ENCODE results near the gene C6.
A peak's percentile ranks its signal among the peaks of the same experiment; 100 is the strongest.
"Not testable (repeated sequence)": the region's sequence is repeated elsewhere in the genome, so short reads cannot be mapped to it uniquely, and the experiment has no call there.

The C6 gene

GRCh38 chr5:41196197-41196596, 17.1 kb downstream of the C6 start:
- DNase-seq = no peak

GRCh38 chr5:41195228-41195627, 18.1 kb downstream of the C6 start:
- DNase-seq = no peak

GRCh38 chr5:41194339-41194738, 19.0 kb downstream of the C6 start:
- no peak for DNase-seq

GRCh38 chr5:41193456-41194205, 19.7 kb downstream of the C6 start:
- peak; percentile 66 for DNase-seq

- DNase-seq = no peak
Measured at GRCh38 chr5:41191249-41191648, 22.1 kb downstream of the C6 start.

- no peak for DNase-seq
Measured at GRCh38 chr5:41186143-41186542, 27.2 kb downstream of the C6 start.

- DNase-seq = not testable (repeated sequence)
Measured at GRCh38 chr5:41183331-41183730, 30.0 kb downstream of the C6 start.

GRCh38 chr5:41182666-41183065, 30.7 kb downstream of the C6 start:
- no peak for DNase-seq

GRCh38 chr5:41181691-41182564, 31.4 kb downstream of the C6 start:
- DNase-seq = no peak

GRCh38 chr5:41176952-41177351, 36.4 kb downstream of the C6 start:
- DNase-seq = no peak

GRCh38 chr5:41172012-41172411, 41.3 kb downstream of the C6 start:
- no peak for DNase-seq

GRCh38 chr5:41161271-41161670, 52.1 kb downstream of the C6 start:
- no peak for DNase-seq

GRCh38 chr5:41157272-41157894, 55.9 kb downstream of the C6 start:
- DNase-seq = no peak

- DNase-seq = no peak
Measured at GRCh38 chr5:41156739-41157138, 56.6 kb downstream of the C6 start.

GRCh38 chr5:41154491-41154890, 58.8 kb downstream of the C6 start:
- DNase-seq = no peak

GRCh38 chr5:41151564-41151963, 61.8 kb downstream of the C6 start:
- DNase-seq = no peak

GRCh38 chr5:41148448-41148847, 64.9 kb downstream of the C6 start:
- DNase-seq = peak; percentile 20

GRCh38 chr5:41145306-41145705, 68.0 kb downstream of the C6 start:
- no peak for DNase-seq

GRCh38 chr5:41143131-41143901, 70.0 kb downstream of the C6 start:
- no peak for DNase-seq

- no peak for DNase-seq
Measured at GRCh38 chr5:41127967-41128690, 85.2 kb downstream of the C6 start.

- DNase-seq = no peak
Measured at GRCh38 chr5:41122459-41122858, 90.9 kb downstream of the C6 start.

- no peak for DNase-seq
Measured at GRCh38 chr5:41120600-41120999, 92.7 kb downstream of the C6 start.
